ENCODE measurements around the gene PSMA7.
A peak's percentile ranks its signal among the peaks of the same experiment; 100 is the strongest.

Gene PSMA7

DNA sequence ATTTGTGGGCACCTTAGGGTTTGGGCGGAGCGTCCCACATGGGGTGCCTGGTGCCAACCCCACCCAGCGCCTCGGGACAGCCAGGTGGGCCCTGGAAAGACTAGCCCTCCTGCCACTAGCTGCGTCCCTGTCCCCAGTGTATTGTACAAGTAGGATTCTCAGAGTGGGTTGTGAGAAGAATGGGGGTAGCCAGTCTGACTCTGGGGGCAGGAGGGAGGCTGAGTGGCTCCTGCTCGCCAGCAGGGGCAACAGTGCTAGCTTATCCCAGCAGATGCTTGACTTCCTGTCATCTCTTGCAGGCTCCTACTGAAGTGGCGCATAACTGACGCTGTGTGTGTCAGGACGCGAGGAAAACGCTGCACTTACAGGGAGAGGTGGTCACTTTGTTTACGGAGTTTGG lies 9.3 kb downstream of the PSMA7 start:
- no peak overlapping the region for H3K4me3 ChIP-seq (ENCODE audit: low read depth in 1 of 2, low read length in 2 of 2)
- H3K36me3 ChIP-seq (ENCODE audit: control insufficient read depth in 1 of 2, insufficient read depth in 2 of 2, low read length in 2 of 2) = peaks cover 61 to 99% of the 10 kb centered on the region in 2 donors
- H3K9me3 ChIP-seq (ENCODE audit: control insufficient read depth in 1 of 2, low read length in 2 of 2) = no peaks in the 10 kb centered on the region
- no peaks in the 10 kb centered on the region for H3K27me3 ChIP-seq (ENCODE audit: low read depth, low read length)
- no peaks in the 10 kb centered on the region for H3K4me1 ChIP-seq (ENCODE audit: control insufficient read depth in 1 of 2, insufficient read depth in 2 of 2, low read length in 2 of 2)
- H3K27ac ChIP-seq (ENCODE audit: low read length) = no peak overlapping the region

DNA sequence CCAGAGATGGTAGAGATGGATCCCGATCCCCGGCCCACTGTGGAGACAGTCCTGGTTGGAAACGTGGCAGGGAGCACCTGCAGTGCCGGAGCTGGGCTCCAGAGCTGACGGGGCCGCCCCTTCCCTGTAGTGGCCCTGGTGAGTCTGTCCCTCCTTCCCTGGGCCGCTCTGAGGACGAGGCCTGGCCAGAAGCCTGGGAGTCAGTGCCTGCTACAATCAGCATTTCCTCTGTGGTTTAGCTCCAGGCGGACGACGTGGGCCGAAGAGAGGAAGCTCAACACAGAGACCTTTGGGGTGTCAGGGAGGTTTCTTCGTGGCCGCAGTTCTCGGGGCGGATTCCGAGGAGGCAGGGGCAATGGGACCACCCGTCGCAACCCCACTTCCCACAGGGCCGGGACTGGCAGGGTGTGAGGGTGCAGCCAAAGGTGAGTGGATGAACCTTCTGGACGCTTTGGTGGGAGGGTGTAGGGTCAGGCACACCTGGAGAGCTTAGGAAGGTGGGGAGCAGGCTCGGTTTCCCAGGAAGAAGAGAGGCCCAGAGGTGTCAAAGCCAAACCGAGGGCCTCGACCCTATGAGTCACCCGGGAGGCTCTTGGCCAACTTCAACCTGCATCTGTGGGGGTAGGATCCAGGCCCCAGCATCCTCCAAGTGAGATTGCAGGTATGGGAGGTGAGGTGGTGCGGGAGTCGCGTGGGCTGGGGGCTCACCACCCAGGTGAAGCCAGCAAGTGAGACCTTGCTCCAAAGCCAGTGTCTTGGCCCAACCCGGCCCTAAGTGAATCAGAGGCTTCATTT lies 9.9 kb downstream of the PSMA7 start:
- H3K27ac ChIP-seq (ENCODE audit: low read length) = no peak overlapping the region
- H3K9me3 ChIP-seq (ENCODE audit: control insufficient read depth in 1 of 2, low read length in 2 of 2) = no peaks in the 10 kb centered on the region
- no peak overlapping the region for H3K4me3 ChIP-seq (ENCODE audit: low read depth in 1 of 2, low read length in 2 of 2)
- H3K36me3 ChIP-seq (ENCODE audit: control insufficient read depth in 1 of 2, insufficient read depth in 2 of 2, low read length in 2 of 2) = peaks cover 64 to 99% of the 10 kb centered on the region in 2 donors
- no peaks in the 10 kb centered on the region for H3K4me1 ChIP-seq (ENCODE audit: control insufficient read depth in 1 of 2, insufficient read depth in 2 of 2, low read length in 2 of 2)
- no peaks in the 10 kb centered on the region for H3K27me3 ChIP-seq (ENCODE audit: low read depth, low read length)

DNA sequence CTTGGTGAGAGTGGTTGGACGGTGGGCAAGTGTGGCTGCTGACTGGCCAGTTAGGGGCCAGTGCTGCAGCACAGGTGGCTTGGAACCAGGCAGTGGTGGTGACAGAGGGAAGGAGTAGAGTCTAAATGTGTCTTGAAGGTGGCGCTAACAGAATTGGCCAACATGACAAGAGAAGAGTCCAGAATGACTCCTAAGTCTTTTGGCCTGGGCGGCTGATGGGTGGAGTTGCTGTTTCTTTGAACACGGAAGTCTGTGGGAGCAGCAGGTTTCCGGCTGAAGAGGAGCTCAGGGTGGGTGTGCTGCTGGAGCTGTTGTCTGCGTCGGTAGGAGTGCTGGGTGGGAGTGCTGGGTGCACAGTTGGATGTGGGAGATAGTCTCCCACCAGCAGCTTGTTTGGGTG lies 10.8 kb downstream of the PSMA7 start:
- Histone ChIP-seq H3K36me3 (ENCODE audit: control insufficient read depth in 1 of 2, insufficient read depth in 2 of 2, low read length in 2 of 2) (peaks cover 63 to 98% of the 10 kb centered on the region in 2 donors), H3K9me3 (ENCODE audit: control insufficient read depth in 1 of 2, low read length in 2 of 2) (no peaks in the 10 kb centered on the region), H3K27ac (ENCODE audit: low read length) (no peak overlapping the region), H3K4me3 (ENCODE audit: low read depth in 1 of 2, low read length in 2 of 2) (no peak overlapping the region), H3K27me3 (ENCODE audit: low read depth, low read length) (no peaks in the 10 kb centered on the region), H3K4me1 (ENCODE audit: control insufficient read depth in 1 of 2, insufficient read depth in 2 of 2, low read length in 2 of 2) (no peaks in the 10 kb centered on the region)

DNA sequence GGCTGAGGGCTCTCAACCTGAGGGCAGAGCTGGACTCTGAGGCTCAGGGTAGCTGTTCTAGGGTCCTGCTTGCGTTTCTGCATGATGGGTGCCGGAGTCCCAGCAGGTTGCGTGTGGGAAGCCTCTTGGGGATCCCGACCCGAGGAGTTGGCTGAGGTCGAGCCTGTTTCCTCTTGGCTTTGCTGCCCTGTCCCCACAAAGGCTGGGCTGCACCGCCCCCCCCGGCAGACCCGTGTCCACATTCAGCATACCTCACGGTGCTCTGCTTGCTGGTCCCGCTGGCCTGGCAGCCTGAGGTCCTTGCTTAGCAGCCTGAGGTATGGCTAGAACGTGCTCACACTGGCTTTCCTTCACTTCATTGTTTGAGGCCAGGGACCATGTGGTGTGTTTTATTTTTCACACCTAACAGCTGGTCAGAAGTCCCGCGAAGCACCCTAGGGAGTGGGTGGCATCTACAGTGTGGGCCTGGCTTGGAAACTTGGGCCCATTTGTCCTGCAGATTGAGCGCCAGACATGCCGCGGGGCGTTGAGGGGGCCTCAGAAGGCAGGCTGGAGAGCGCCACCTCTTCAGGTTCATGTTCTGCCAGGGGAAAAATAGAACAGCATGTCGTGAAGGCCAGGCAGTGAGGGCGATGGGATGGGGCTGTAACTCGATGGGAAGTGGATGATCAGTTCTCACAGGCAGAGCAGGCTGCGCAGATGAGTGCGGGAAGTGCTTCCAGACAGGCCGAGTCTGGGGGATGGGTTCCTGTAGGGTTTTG lies 11.5 kb downstream of the PSMA7 start:
- Histone ChIP-seq H3K4me1 (ENCODE audit: control insufficient read depth in 1 of 2, insufficient read depth in 2 of 2, low read length in 2 of 2) (no peaks in the 10 kb centered on the region), H3K36me3 (ENCODE audit: control insufficient read depth in 1 of 2, insufficient read depth in 2 of 2, low read length in 2 of 2) (peaks cover 64 to 97% of the 10 kb centered on the region in 2 donors), H3K27me3 (ENCODE audit: low read depth, low read length) (no peaks in the 10 kb centered on the region), H3K27ac (ENCODE audit: low read length) (no peak overlapping the region), H3K9me3 (ENCODE audit: control insufficient read depth in 1 of 2, low read length in 2 of 2) (no peaks in the 10 kb centered on the region), H3K4me3 (ENCODE audit: low read depth in 1 of 2, low read length in 2 of 2) (no peak overlapping the region)

DNA sequence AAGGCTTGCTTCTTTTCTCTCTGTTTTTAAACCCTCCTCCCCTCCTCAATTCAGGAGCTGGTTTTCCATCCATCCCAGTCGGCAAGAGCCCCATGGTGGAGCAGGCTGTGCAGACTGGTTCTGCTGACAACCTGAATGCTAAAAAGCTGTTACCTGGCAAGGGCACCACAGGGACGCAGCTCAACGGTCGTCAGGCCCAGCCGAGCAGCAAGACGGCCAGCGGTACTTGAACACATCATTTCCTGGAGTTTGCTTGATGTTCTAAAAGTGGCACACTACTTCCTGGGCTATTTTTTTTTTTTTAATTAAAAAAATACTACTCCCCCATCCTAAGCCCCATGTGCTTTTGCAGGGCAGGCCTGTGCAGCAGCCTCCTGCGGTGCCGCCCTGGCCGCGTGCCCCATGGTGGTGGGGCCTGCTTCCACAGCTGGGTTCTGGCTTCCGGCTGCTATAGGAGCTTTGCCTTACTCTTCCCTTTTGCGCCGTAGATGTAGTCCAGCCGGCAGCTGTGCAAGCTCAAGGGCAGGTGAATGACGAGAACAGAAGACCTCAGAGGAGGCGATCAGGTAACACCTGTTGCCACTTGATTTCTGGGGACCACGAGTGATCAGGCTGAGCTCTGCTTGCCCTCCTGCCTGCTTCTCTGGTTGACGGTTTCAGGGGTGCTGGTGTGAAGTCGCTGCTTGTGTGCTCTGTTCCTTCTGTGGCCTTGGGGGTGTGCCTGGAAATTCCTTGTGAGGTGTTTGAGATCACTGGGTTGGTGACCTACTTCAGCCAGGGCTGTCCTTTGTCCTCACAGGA lies 13.3 kb downstream of the PSMA7 start:
- Histone ChIP-seq H3K36me3 (ENCODE audit: control insufficient read depth in 1 of 2, insufficient read depth in 2 of 2, low read length in 2 of 2) (peaks cover 61 to 96% of the 10 kb centered on the region in 2 donors), H3K9me3 (ENCODE audit: control insufficient read depth in 1 of 2, low read length in 2 of 2) (no peaks in the 10 kb centered on the region), H3K4me1 (ENCODE audit: control insufficient read depth in 1 of 2, insufficient read depth in 2 of 2, low read length in 2 of 2) (no peaks in the 10 kb centered on the region), H3K27ac (ENCODE audit: low read length) (no peak overlapping the region), H3K27me3 (ENCODE audit: low read depth, low read length) (no peaks in the 10 kb centered on the region), H3K4me3 (ENCODE audit: low read depth in 1 of 2, low read length in 2 of 2) (no peak overlapping the region)

DNA sequence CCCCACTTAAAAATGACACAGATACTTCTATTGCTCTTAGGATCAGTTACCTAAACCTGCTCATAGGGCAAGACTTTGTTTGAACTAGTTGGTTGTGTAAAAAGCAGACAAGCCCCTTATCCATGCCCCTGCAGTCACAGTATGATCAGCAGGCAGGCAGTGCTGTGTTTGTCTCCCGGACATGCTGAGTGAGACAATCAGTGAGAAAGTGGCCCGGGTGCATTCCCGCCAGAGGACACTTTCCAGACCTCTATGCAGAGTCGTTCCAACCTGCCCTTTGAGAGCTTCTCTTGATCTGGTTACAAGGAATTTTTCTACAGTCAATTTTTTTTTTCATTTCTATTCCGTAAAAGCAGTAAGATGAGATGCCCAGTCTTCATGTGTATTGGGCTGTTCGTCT lies 14.7 kb downstream of the PSMA7 start:
- Histone ChIP-seq H3K27ac (ENCODE audit: low read length) (no peak overlapping the region), H3K9me3 (ENCODE audit: control insufficient read depth in 1 of 2, low read length in 2 of 2) (no peaks in the 10 kb centered on the region), H3K4me3 (ENCODE audit: low read depth in 1 of 2, low read length in 2 of 2) (no peak overlapping the region), H3K27me3 (ENCODE audit: low read depth, low read length) (no peaks in the 10 kb centered on the region), H3K36me3 (ENCODE audit: control insufficient read depth in 1 of 2, insufficient read depth in 2 of 2, low read length in 2 of 2) (peaks cover 57 to 83% of the 10 kb centered on the region in 2 donors), H3K4me1 (ENCODE audit: control insufficient read depth in 1 of 2, insufficient read depth in 2 of 2, low read length in 2 of 2) (peaks cover 8 to 10% of the 10 kb centered on the region in 2 donors)

DNA sequence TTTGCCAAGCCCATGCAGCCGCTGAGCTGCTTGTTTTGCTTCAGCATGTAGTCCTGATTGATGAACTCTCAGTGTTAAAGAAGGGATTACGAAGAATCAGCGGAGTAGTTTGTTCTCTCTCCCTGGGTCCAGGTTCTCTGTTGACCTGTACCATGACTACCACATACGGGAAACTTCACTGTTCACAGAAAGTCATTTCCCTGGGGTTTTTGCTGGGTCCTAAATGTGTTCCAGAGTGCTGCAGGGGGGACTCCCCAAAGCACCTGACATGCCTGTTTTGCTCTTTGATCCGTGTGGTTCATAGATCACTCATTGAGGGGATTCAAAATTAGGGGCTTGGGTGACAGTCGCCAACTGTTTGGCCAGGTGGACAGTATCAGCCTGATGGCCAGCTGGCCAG lies 15.4 kb downstream of the PSMA7 start:
- no peaks in the 10 kb centered on the region for H3K9me3 ChIP-seq (ENCODE audit: control insufficient read depth in 1 of 2, low read length in 2 of 2)
- no peaks in the 10 kb centered on the region for H3K27me3 ChIP-seq (ENCODE audit: low read depth, low read length)
- H3K4me3 ChIP-seq (ENCODE audit: low read depth in 1 of 2, low read length in 2 of 2) = no peak overlapping the region
- no peak overlapping the region for H3K27ac ChIP-seq (ENCODE audit: low read length)
- H3K4me1 ChIP-seq (ENCODE audit: control insufficient read depth in 1 of 2, insufficient read depth in 2 of 2, low read length in 2 of 2) = peaks cover 9 to 17% of the 10 kb centered on the region in 2 donors
- H3K36me3 ChIP-seq (ENCODE audit: control insufficient read depth in 1 of 2, insufficient read depth in 2 of 2, low read length in 2 of 2) = peaks cover 55 to 77% of the 10 kb centered on the region in 2 donors

DNA sequence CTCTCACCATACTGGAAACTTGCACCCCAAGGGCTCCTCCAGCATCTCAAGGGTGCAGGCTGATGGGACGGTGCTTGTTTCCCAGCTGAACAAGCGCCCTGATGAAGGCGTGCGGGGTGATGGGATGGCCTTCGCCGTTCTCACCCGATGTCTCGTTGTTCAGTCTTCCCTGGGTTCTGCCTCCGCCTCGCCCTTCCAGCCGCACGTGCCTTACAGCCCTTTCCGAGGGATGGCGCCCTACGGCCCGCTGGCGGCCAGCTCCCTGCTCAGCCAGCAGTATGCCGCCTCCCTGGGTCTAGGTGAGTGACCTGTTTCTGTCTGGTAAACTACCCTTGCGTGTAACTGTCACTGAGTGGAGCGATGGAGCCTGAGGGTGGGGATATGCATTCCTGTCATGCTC lies 17.1 kb downstream of the PSMA7 start:
- Histone ChIP-seq H3K4me1 (ENCODE audit: control insufficient read depth in 1 of 2, insufficient read depth in 2 of 2, low read length in 2 of 2) (peaks cover 9 to 18% of the 10 kb centered on the region in 2 donors), H3K4me3 (ENCODE audit: low read depth in 1 of 2, low read length in 2 of 2) (no peak overlapping the region), H3K27me3 (ENCODE audit: low read depth, low read length) (no peaks in the 10 kb centered on the region), H3K36me3 (ENCODE audit: control insufficient read depth in 1 of 2, insufficient read depth in 2 of 2, low read length in 2 of 2) (peaks cover 49 to 61% of the 10 kb centered on the region in 2 donors), H3K27ac (ENCODE audit: low read length) (no peak overlapping the region), H3K9me3 (ENCODE audit: control insufficient read depth in 1 of 2, low read length in 2 of 2) (no peaks in the 10 kb centered on the region)

DNA sequence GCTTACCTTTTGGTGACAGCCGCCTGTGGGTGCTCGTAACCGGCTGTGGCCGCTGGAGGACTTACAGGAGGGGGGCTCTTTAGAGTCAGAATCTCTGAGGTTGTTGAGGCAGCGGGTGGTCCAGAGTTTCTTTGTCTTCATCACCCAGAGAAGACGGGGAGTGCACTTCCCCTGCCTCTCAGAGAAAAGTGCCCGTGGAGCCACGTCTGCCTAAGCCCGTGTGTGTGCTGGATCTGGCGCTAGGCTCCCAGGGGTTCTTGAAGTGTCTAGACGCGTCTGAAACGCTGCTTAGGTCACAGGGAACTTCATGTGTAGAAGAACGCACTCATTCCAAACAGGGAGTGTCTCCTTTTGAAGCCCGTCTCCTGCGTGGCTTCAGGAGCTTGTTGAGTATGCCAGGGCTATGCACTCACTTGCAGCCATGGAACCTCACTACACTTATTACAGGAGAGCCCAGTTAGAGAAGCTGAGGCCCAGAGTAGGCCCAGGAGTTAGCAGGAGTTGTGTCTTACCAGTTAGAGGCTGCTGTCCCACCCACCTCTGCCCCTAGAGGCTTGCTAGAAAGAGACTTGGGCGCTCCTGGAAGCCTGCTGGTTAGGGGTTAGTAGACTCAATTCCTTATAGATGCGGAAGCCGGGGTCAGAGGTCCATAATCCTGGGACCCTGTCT lies 19.6 kb downstream of the PSMA7 start:
- Histone ChIP-seq H3K4me3 (ENCODE audit: low read depth in 1 of 2, low read length in 2 of 2) (peak overlapping the region; percentile 44 to 85), H3K27me3 (ENCODE audit: low read depth, low read length) (no peaks in the 10 kb centered on the region), H3K9me3 (ENCODE audit: control insufficient read depth in 1 of 2, low read length in 2 of 2) (no peaks in the 10 kb centered on the region), H3K27ac (ENCODE audit: low read length) (no peak overlapping the region), H3K36me3 (ENCODE audit: control insufficient read depth in 1 of 2, insufficient read depth in 2 of 2, low read length in 2 of 2) (peaks cover 31 to 35% of the 10 kb centered on the region in 2 donors), H3K4me1 (ENCODE audit: control insufficient read depth in 1 of 2, insufficient read depth in 2 of 2, low read length in 2 of 2) (peaks cover 9 to 18% of the 10 kb centered on the region in 2 donors)

DNA sequence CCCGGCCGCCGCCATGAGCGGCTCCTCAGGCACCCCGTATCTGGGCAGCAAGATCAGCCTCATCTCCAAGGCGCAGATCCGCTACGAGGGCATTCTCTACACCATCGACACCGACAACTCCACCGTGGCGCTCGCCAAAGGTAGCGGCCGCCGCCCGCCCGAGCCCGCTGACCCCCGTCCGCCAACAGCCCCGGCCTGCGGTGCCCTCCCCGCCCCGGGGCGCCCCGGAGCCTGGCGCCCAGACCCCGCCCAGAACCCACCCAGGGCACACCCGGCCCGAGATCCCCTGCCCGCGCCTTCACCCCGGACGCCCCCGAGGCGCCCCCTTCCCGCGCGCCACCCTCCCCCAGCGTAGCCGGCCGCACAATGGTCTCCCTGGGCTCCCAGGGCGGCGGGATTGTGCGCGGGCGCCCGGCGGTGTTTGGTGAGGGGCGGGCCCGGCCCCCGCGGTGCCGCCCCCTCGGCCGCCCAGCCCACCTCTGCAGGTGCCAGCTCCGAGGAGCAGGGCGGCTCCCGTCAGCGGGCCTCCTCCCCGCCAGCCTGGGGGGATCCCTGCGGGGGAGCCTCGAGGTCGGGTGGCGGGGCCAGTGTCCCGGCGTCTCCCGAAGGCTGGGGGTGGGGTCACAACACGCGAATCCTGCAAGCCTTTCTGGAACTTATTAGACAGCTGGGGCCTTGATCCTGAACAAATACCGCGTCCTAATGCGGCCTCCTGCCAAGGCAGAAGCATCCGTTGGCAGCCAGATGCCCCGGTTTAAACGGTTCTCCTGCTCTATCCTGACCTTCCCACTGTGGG lies 20.3 kb downstream of the PSMA7 start:
- Histone ChIP-seq H3K4me3 (ENCODE audit: low read depth in 1 of 2, low read length in 2 of 2) (peak overlapping the region; percentile 44 to 85), H3K27ac (ENCODE audit: low read length) (no peak overlapping the region), H3K27me3 (ENCODE audit: low read depth, low read length) (no peaks in the 10 kb centered on the region), H3K36me3 (ENCODE audit: control insufficient read depth in 1 of 2, insufficient read depth in 2 of 2, low read length in 2 of 2) (peaks cover 24 to 28% of the 10 kb centered on the region in 2 donors), H3K9me3 (ENCODE audit: control insufficient read depth in 1 of 2, low read length in 2 of 2) (no peaks in the 10 kb centered on the region), H3K4me1 (ENCODE audit: control insufficient read depth in 1 of 2, insufficient read depth in 2 of 2, low read length in 2 of 2) (peaks cover 9 to 18% of the 10 kb centered on the region in 2 donors)

Measured in muscle layer of duodenum (tissue), 2 donors.